Adrenal gland (tissue), 5 donors: ENCODE data around the gene APOLD1.

Experiments used
- POLR2A ChIP-seq, 2 donors: fragments of 450-650 bp; IDR thresholded peaks; one replicate each; pipeline ENCODE4 v1.6.1; 2017; ENCODE audit warnings: antibody characterized with exemption in 2 of 2, mild to moderate bottlenecking in 2 of 2, moderate library complexity in 1 of 2
- TF ChIP-seq, protein P1 (sequence below), 6 experiments: fragments of 450-650 bp in 4 of 6; fragments of 200-600 bp in 2 of 6; sonication (generic) in 1 of 6; IDR thresholded peaks; 1 replicate in 5 of 6; 2 replicates in 1 of 6; pipeline versions ENCODE4 v1.5.1 to v1.8.0; 2016 to 2021; ENCODE audit warnings: antibody characterized with exemption in 6 of 6, mild to moderate bottlenecking in 2 of 6, moderate library complexity in 1 of 6
- donor health status: DM: no; HTN: no; CAD: no.

DNA sequence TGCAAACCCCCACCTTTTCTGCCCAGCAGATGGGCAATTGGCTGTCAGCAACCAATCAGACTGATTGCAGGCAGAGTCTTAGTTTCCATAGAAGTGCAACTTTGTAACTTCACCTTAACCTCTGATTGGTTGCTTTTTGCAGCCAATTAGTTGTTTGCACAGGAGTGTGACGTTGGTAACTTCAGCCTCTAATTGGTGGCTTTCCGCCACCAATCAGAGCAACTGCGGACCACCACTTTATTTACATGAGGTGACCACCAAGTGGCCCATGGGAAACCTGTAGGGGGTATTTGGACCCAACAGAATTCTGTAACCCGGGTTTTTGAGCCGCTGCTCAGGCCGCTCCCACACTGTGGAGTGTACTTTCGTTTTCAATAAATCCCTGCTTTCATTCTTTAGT lies 36.0 kb upstream of the APOLD1 start:
- TF ChIP-seq, protein P1, sequence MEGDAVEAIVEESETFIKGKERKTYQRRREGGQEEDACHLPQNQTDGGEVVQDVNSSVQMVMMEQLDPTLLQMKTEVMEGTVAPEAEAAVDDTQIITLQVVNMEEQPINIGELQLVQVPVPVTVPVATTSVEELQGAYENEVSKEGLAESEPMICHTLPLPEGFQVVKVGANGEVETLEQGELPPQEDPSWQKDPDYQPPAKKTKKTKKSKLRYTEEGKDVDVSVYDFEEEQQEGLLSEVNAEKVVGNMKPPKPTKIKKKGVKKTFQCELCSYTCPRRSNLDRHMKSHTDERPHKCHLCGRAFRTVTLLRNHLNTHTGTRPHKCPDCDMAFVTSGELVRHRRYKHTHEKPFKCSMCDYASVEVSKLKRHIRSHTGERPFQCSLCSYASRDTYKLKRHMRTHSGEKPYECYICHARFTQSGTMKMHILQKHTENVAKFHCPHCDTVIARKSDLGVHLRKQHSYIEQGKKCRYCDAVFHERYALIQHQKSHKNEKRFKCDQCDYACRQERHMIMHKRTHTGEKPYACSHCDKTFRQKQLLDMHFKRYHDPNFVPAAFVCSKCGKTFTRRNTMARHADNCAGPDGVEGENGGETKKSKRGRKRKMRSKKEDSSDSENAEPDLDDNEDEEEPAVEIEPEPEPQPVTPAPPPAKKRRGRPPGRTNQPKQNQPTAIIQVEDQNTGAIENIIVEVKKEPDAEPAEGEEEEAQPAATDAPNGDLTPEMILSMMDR (IDR thresholded peaks at IDR 0.05), result no peak
- TF ChIP-seq POLR2A (IDR thresholded peaks at IDR 0.05), result no peak
